SJSA1 (cell line): ENCODE data around the gene AP2B1. TPM values are rescaled to one million over a fixed set of nuclear protein-coding genes. Genes with fewer than 3 reads are reported as not detected.
"Not testable (repeated sequence)": the region's sequence is repeated elsewhere in the genome, so short reads cannot be mapped to it uniquely, and the experiment has no call there.

ENCODE experiments used
- DNase-seq, 2 experiments: peaks; one replicate each; pipeline ENCODE4 v3.0.0-alpha.2; 2015 to 2020; ENCODE audit warnings: low spot score in 2 of 2, low read depth in 1 of 2
- H3K27ac ChIP-seq: fragments of 250-450 bp; sonication (Bioruptor Pico); 2 replicates; pipeline ENCODE4 v1.5.1; 2020; ENCODE audit warnings: mild to moderate bottlenecking, moderate library complexity
- H3K27me3 ChIP-seq: fragments of 250-450 bp; sonication (Bioruptor Pico); replicated peaks from 2 replicates; pipeline ENCODE4 v1.5.1; 2020; ENCODE audit warnings: mild to moderate bottlenecking, moderate library complexity
- H3K36me3 ChIP-seq: fragments of 250-450 bp; sonication (Bioruptor Pico); 2 replicates; pipeline ENCODE4 v1.5.1; 2020; ENCODE audit warnings: mild to moderate bottlenecking
- H3K4me1 ChIP-seq: fragments of 250-450 bp; sonication (Bioruptor Pico); replicated peaks from 2 replicates; pipeline ENCODE4 v1.6.1; 2021; ENCODE audit warnings: mild to moderate bottlenecking
- H3K4me3 ChIP-seq: fragments of 250-450 bp; sonication (Bioruptor Pico); 2 replicates; pipeline ENCODE4 v1.5.1; 2020; ENCODE audit warnings: mild to moderate bottlenecking
- H3K9me3 ChIP-seq: fragments of 250-450 bp; sonication (Bioruptor Pico); replicated peaks from 2 replicates; pipeline ENCODE4 v1.5.1; 2020; ENCODE audit warnings: mild to moderate bottlenecking
- total RNA-seq: library from RNA; depleted of rRNA; stranded (reverse); fragments of >200 nt; shearing (Covaris generic); gene quantifications from 2 replicates; pipeline ENCODE4 v1.2.3, GENCODE V29; 2014

The AP2B1 gene
- total RNA-seq, 1 experiment from 2014 or later: 109 TPM

GRCh38 chr17:35588196-35588920, 1.2 kb downstream of the AP2B1 start:
- peak in 1 of 2 experiments; percentile 62 for DNase-seq
- Histone ChIP-seq H3K27me3 (no peaks in the 10 kb centered on the region), H3K36me3 (peaks cover 31% of the 10 kb centered on the region), H3K4me3 (peak overlapping the region; percentile 81), H3K27ac (peak overlapping the region; percentile 94), H3K4me1 (peaks cover 38% of the 10 kb centered on the region), H3K9me3 (no peaks in the 10 kb centered on the region)

GRCh38 chr17:35596072-35596471, 8.9 kb downstream of the AP2B1 start:
- Histone ChIP-seq H3K27me3 (no peaks in the 10 kb centered on the region), H3K4me3 (no peak overlapping the region), H3K36me3 (peaks cover 82% of the 10 kb centered on the region), H3K27ac (no peak overlapping the region), H3K4me1 (peaks cover 7% of the 10 kb centered on the region; the same call in 1 of the 2 replicates), H3K9me3 (no peaks in the 10 kb centered on the region)
- DNase-seq: no peak

- no peak for DNase-seq
These were observed 9.6 kb downstream of the AP2B1 start for GRCh38 chr17:35596530-35597233.

GRCh38 chr17:35597604-35598003, 10.5 kb downstream of the AP2B1 start:
- H3K36me3 ChIP-seq: peaks cover 94% of the 10 kb centered on the region

More at GRCh38 chr17:35596530-35597233, 9.6 kb downstream of the AP2B1 start:
- peaks cover under 1% of the 10 kb centered on the region; the same call in 1 of the 2 replicates for H3K4me1 ChIP-seq
- H3K36me3 ChIP-seq: peaks cover 88% of the 10 kb centered on the region
- H3K27me3 ChIP-seq: no peaks in the 10 kb centered on the region
- no peaks in the 10 kb centered on the region for H3K9me3 ChIP-seq
- H3K27ac ChIP-seq: no peak overlapping the region
- no peak overlapping the region for H3K4me3 ChIP-seq

GRCh38 chr17:35603674-35604073, 16.6 kb downstream of the AP2B1 start:
- H3K9me3 ChIP-seq: no peaks in the 10 kb centered on the region
- no peak overlapping the region for H3K4me3 ChIP-seq
- DNase-seq: no peak
- no peaks in the 10 kb centered on the region for H3K27me3 ChIP-seq
- H3K27ac ChIP-seq: no peak overlapping the region
- peaks cover 91% of the 10 kb centered on the region for H3K36me3 ChIP-seq
- no peaks in the 10 kb centered on the region for H3K4me1 ChIP-seq

More at GRCh38 chr17:35597604-35598003, 10.5 kb downstream of the AP2B1 start:
- Histone ChIP-seq H3K4me3 (no peak overlapping the region), H3K27me3 (no peaks in the 10 kb centered on the region), H3K4me1 (no peaks in the 10 kb centered on the region), H3K9me3 (no peaks in the 10 kb centered on the region), H3K27ac (no peak overlapping the region)
- DNase-seq: no peak

GRCh38 chr17:35605678-35606077, 18.6 kb downstream of the AP2B1 start:
- peaks cover 93% of the 10 kb centered on the region for H3K36me3 ChIP-seq
- DNase-seq: no peak

GRCh38 chr17:35607239-35607847, 20.2 kb downstream of the AP2B1 start:
- Histone ChIP-seq H3K27ac (no peak overlapping the region), H3K4me3 (no peak overlapping the region), H3K27me3 (no peaks in the 10 kb centered on the region), H3K4me1 (no peaks in the 10 kb centered on the region), H3K36me3 (peaks cover 93% of the 10 kb centered on the region), H3K9me3 (no peaks in the 10 kb centered on the region)
- no peak for DNase-seq

More at GRCh38 chr17:35605678-35606077, 18.6 kb downstream of the AP2B1 start:
- Histone ChIP-seq H3K4me1 (no peaks in the 10 kb centered on the region), H3K27me3 (no peaks in the 10 kb centered on the region), H3K9me3 (no peaks in the 10 kb centered on the region), H3K27ac (no peak overlapping the region), H3K4me3 (no peak overlapping the region)

GRCh38 chr17:35609831-35610230, 22.7 kb downstream of the AP2B1 start:
- no peak overlapping the region for H3K27ac ChIP-seq
- H3K36me3 ChIP-seq: peaks cover 96% of the 10 kb centered on the region
- no peaks in the 10 kb centered on the region for H3K27me3 ChIP-seq
- no peaks in the 10 kb centered on the region for H3K4me1 ChIP-seq
- no peak overlapping the region for H3K4me3 ChIP-seq
- H3K9me3 ChIP-seq: no peaks in the 10 kb centered on the region
- no peak for DNase-seq

GRCh38 chr17:35610746-35611145, 23.6 kb downstream of the AP2B1 start:
- H3K27ac ChIP-seq, H3K9me3 ChIP-seq, H3K27me3 ChIP-seq, H3K4me1 ChIP-seq, H3K4me3 ChIP-seq, DNase-seq: not testable (repeated sequence)
- peaks cover 95% of the 10 kb centered on the region for H3K36me3 ChIP-seq

GRCh38 chr17:35612924-35613521, 25.9 kb downstream of the AP2B1 start:
- Histone ChIP-seq H3K4me3 (no peak overlapping the region), H3K27ac (no peak overlapping the region), H3K27me3 (no peaks in the 10 kb centered on the region), H3K9me3 (no peaks in the 10 kb centered on the region), H3K36me3 (peaks cover 90% of the 10 kb centered on the region), H3K4me1 (no peaks in the 10 kb centered on the region)
- peak in 1 of 2 experiments; percentile 32 for DNase-seq

GRCh38 chr17:35614810-35615209, 27.7 kb downstream of the AP2B1 start:
- Histone ChIP-seq H3K27me3 (no peaks in the 10 kb centered on the region), H3K9me3 (no peaks in the 10 kb centered on the region), H3K36me3 (peaks cover 87% of the 10 kb centered on the region), H3K4me1 (no peaks in the 10 kb centered on the region), H3K4me3 (no peak overlapping the region), H3K27ac (no peak overlapping the region)
- DNase-seq: no peak

GRCh38 chr17:35616536-35616935, 29.4 kb downstream of the AP2B1 start:
- Histone ChIP-seq H3K36me3 (peaks cover 73% of the 10 kb centered on the region), H3K27me3 (no peaks in the 10 kb centered on the region), H3K27ac (no peak overlapping the region), H3K4me1 (no peaks in the 10 kb centered on the region), H3K4me3 (no peak overlapping the region), H3K9me3 (no peaks in the 10 kb centered on the region)
- DNase-seq: no peak

- Histone ChIP-seq H3K4me1 (no peaks in the 10 kb centered on the region), H3K9me3 (no peaks in the 10 kb centered on the region), H3K27ac (no peak overlapping the region), H3K36me3 (peaks cover 64% of the 10 kb centered on the region), H3K4me3 (no peak overlapping the region), H3K27me3 (no peaks in the 10 kb centered on the region)
- no peak for DNase-seq
These were observed 30.4 kb downstream of the AP2B1 start for GRCh38 chr17:35617505-35617904.
